Measurements from ENCODE around the gene KBTBD8. TPM values are rescaled to one million over a fixed set of nuclear protein-coding genes. Genes with fewer than 3 reads are reported as not detected.

KBTBD8 gene
- total and polyA plus RNA-seq, 2 donors (not counting 1 experiment from before 2014, with no cell fraction given), result 1.1 to 2.3 TPM

- Histone ChIP-seq H3K27ac (ENCODE audit: insufficient read depth, low read length) (no peak overlapping the region), H3K79me2 (ENCODE audit: control insufficient read depth, insufficient read depth, low read length) (no peaks in the 10 kb centered on the region), H3K4me1 (ENCODE audit: control insufficient read depth, extremely low read depth, insufficient read depth, low read length) (peaks cover 2% of the 10 kb centered on the region), H4K20me1 (ENCODE audit: control insufficient read depth, extremely low read depth, insufficient read depth, low read length) (no peaks in the 10 kb centered on the region), H3K4me2 (ENCODE audit: extremely low read depth, insufficient read depth, low read length) (no peak overlapping the region), H3K27me3 (ENCODE audit: control insufficient read depth, insufficient read depth, low read length) (no peaks in the 10 kb centered on the region), H3K9ac (ENCODE audit: insufficient read depth, low read length) (no peak overlapping the region), H3K4me3 (replicated peaks in 1 of 4; ENCODE audit: control extremely low read depth in 1 of 4, insufficient read depth in 1 of 4, low read depth in 3 of 4, low read length in 4 of 4) (no peak overlapping the region), H3K9me3 (ENCODE audit: control insufficient read depth, insufficient read depth, low read depth, low read length) (no peaks in the 10 kb centered on the region), H2AFZ (ENCODE audit: low read length) (no peak overlapping the region), H3K36me3 (ENCODE audit: control insufficient read depth, insufficient read depth, low read length) (no peaks in the 10 kb centered on the region)
- no peak for TF ChIP-seq EZH2 (IDR thresholded peaks at IDR 0.05; ENCODE audit: low read length, missing control alignments)
- no peak for TF ChIP-seq CTCF (conservative IDR thresholded peaks at IDR 0.05 in 1 of 2, IDR thresholded peaks at IDR 0.05 in 1 of 2; ENCODE audit: low read depth in 1 of 2, low read length in 2 of 2)
- peak; percentile 1 to 44 for DNase-seq (ENCODE audit: low read depth in 2 of 2)
These were observed 46.2 kb downstream of the KBTBD8 start for GRCh38 chr3:67044295-67044694.

DNA sequence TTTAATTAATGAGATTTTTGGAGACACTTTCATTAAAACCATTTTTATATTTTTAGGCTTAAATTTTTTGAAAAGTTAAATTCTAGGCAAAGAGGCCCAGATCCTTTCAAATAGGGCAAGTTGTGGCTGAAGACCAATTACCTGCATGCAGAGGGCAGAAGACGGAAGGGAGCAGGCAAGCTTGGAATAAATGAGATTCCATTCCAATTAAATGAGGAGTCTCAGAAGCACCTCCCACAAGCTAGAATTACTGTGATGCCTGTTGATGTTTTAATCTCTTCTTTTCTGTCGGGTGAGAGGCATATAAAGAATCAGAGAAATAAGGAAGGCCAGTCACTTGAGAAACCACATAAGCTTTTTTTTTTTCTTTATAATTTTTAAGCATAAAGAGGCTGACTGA lies 46.8 kb downstream of the KBTBD8 start:
- no peaks in the 10 kb centered on the region for H4K20me1 ChIP-seq (ENCODE audit: control insufficient read depth, extremely low read depth, insufficient read depth, low read length)
- no peaks in the 10 kb centered on the region for H3K36me3 ChIP-seq (ENCODE audit: control insufficient read depth, insufficient read depth, low read length)
- no peak overlapping the region for H3K4me2 ChIP-seq (ENCODE audit: extremely low read depth, insufficient read depth, low read length)
- no peaks in the 10 kb centered on the region for H3K79me2 ChIP-seq (ENCODE audit: control insufficient read depth, insufficient read depth, low read length)
- no peak overlapping the region for H2AFZ ChIP-seq (ENCODE audit: low read length)
- TF ChIP-seq EZH2 (IDR thresholded peaks at IDR 0.05; ENCODE audit: low read length, missing control alignments) (no peak), CTCF (conservative IDR thresholded peaks at IDR 0.05 in 1 of 2, IDR thresholded peaks at IDR 0.05 in 1 of 2; ENCODE audit: low read depth in 1 of 2, low read length in 2 of 2) (no peak)
- H3K27ac ChIP-seq (ENCODE audit: insufficient read depth, low read length), result no peak overlapping the region
- H3K4me1 ChIP-seq (ENCODE audit: control insufficient read depth, extremely low read depth, insufficient read depth, low read length), result peaks cover 2% of the 10 kb centered on the region
- H3K9ac ChIP-seq (ENCODE audit: insufficient read depth, low read length), result no peak overlapping the region
- H3K27me3 ChIP-seq (ENCODE audit: control insufficient read depth, insufficient read depth, low read length), result no peaks in the 10 kb centered on the region
- peak in 1 of 2 donors; percentile 36 for DNase-seq (ENCODE audit: low read depth in 2 of 2)
- H3K4me3 ChIP-seq (replicated peaks in 1 of 4; ENCODE audit: control extremely low read depth in 1 of 4, insufficient read depth in 1 of 4, low read depth in 3 of 4, low read length in 4 of 4), result no peak overlapping the region
- no peaks in the 10 kb centered on the region for H3K9me3 ChIP-seq (ENCODE audit: control insufficient read depth, insufficient read depth, low read depth, low read length)

DNA sequence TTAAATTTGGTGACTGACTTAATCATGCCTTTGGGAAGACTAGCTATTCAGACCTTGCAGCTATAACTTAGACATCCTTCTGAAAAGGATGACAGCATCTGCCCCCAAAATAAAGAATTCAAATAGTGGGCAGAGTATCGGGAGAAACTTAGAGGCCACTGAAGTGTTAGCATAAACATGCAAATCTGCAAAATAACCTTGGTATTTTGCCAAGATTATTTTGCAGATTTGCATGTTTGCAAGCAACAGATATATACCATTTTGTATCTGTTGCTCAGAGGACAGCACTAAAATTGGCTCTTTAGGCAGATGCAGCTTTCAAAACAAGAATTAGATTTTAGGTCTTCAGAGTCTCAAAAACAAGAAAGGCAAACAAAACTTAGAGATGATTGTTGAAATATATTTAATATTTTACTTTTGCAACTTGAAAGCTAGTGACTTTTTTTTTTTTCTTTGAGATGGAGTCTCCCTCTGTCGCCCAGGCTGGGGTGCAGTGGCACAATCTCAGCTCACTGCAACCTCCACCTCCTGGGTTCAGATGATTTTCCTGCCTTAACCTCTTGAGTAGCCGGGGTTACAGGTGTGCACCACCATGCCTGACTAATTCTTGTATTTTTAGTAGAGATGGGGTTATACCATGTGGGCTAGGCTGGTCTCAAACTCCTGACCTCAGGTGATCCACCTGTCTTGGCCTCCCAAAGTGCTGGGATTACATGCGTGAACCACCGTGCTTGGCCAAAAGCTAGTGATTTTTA lies 47.8 kb downstream of the KBTBD8 start:
- no peak for TF ChIP-seq CTCF (conservative IDR thresholded peaks at IDR 0.05 in 1 of 2, IDR thresholded peaks at IDR 0.05 in 1 of 2; ENCODE audit: low read depth in 1 of 2, low read length in 2 of 2)
- no peaks in the 10 kb centered on the region for H3K79me2 ChIP-seq (ENCODE audit: control insufficient read depth, insufficient read depth, low read length)
- no peaks in the 10 kb centered on the region for H3K36me3 ChIP-seq (ENCODE audit: control insufficient read depth, insufficient read depth, low read length)
- H3K4me3 ChIP-seq (replicated peaks in 1 of 4; ENCODE audit: control extremely low read depth in 1 of 4, insufficient read depth in 1 of 4, low read depth in 3 of 4, low read length in 4 of 4), result no peak overlapping the region
- H3K4me1 ChIP-seq (ENCODE audit: control insufficient read depth, extremely low read depth, insufficient read depth, low read length), result peaks cover 2% of the 10 kb centered on the region
- DNase-seq (ENCODE audit: low read depth in 2 of 2), result no peak
- no peaks in the 10 kb centered on the region for H3K27me3 ChIP-seq (ENCODE audit: control insufficient read depth, insufficient read depth, low read length)
- H3K27ac ChIP-seq (ENCODE audit: insufficient read depth, low read length), result no peak overlapping the region
- no peak overlapping the region for H3K9ac ChIP-seq (ENCODE audit: insufficient read depth, low read length)
- no peak overlapping the region for H2AFZ ChIP-seq (ENCODE audit: low read length)
- no peaks in the 10 kb centered on the region for H4K20me1 ChIP-seq (ENCODE audit: control insufficient read depth, extremely low read depth, insufficient read depth, low read length)
- H3K4me2 ChIP-seq (ENCODE audit: extremely low read depth, insufficient read depth, low read length), result no peak overlapping the region
- H3K9me3 ChIP-seq (ENCODE audit: control insufficient read depth, insufficient read depth, low read depth, low read length), result no peaks in the 10 kb centered on the region

All from fibroblast of lung (primary cell).